DND-41 (cell line): ENCODE results near the gene FBLN5.

Source experiments
- CTCF ChIP-seq: IDR thresholded peaks from 2 replicates; pipeline ENCODE4 v1.5.1; 2012; ENCODE audit warnings: borderline replicate concordance, low read length, moderate library complexity, mild to moderate bottlenecking; ENCODE audit not compliant: poor library complexity, severe bottlenecking; ENCODE audit errors: extremely low read depth
- EZH2 ChIP-seq: IDR thresholded peaks from 3 replicates; pipeline ENCODE4 v1.6.1; 2012; ENCODE audit warnings: borderline replicate concordance, low read depth, mild to moderate bottlenecking, moderate library complexity, low read length, inconsistent platforms; ENCODE audit not compliant: severe bottlenecking

GRCh38 chr14:91869556-91869955 lies 77.9 kb downstream of the FBLN5 start:
- no peak for TF ChIP-seq EZH2
- no peak for TF ChIP-seq CTCF
